Smooth muscle cell (in vitro differentiated cells): ENCODE measurements around the gene AP3D1. TPM values are rescaled to one million over a fixed set of nuclear protein-coding genes. Genes with fewer than 3 reads are reported as not detected.

Source experiments
- DNase-seq: peaks from one replicate; lab custom pipeline; 2025; ENCODE audit not compliant: unreplicated experiment; lab: John Stamatoyannopoulos, UW
- H2AFZ ChIP-seq: fragments of 200-600 bp; sonication (generic); 2 replicates; pipeline ENCODE4 v1.6.0; 2016; ENCODE audit warnings: antibody characterized with exemption, low read depth, mild to moderate bottlenecking
- H3F3A ChIP-seq: fragments of 200-600 bp; sonication (generic); 2 replicates; pipeline ENCODE4 v1.6.0; 2017; ENCODE audit warnings: antibody characterized with exemption, low read depth
- H3K27ac ChIP-seq: fragments of 200-600 bp; sonication (generic); 2 replicates; pipeline ENCODE4 v1.5.1; 2016; ENCODE audit warnings: low read depth, mild to moderate bottlenecking
- H3K27me3 ChIP-seq: fragments of 200-600 bp; sonication (generic); 2 replicates; pipeline ENCODE4 v1.6.1; 2016; ENCODE audit warnings: low read depth, mild to moderate bottlenecking
- H3K36me3 ChIP-seq: fragments of 200-600 bp; sonication (generic); 2 replicates; pipeline ENCODE4 v1.5.1; 2016; ENCODE audit warnings: low read depth
- H3K4me1 ChIP-seq: fragments of 200-600 bp; sonication (generic); 2 replicates; pipeline ENCODE4 v1.5.1; 2016; ENCODE audit warnings: low read depth
- H3K4me2 ChIP-seq: fragments of 200-600 bp; sonication (generic); 2 replicates; pipeline ENCODE4 v1.6.0; 2016; ENCODE audit warnings: mild to moderate bottlenecking
- H3K4me3 ChIP-seq: fragments of 200-600 bp; sonication (generic); 2 replicates; pipeline ENCODE4 v1.5.1; 2016; ENCODE audit warnings: mild to moderate bottlenecking
- H3K79me2 ChIP-seq: fragments of 200-600 bp; sonication (generic); 2 replicates; pipeline ENCODE4 v1.6.0; 2016; ENCODE audit warnings: low read depth, mild to moderate bottlenecking
- H3K9ac ChIP-seq: fragments of 200-600 bp; sonication (generic); 2 replicates; pipeline ENCODE4 v1.6.0; 2016; ENCODE audit warnings: low read depth
- H3K9me3 ChIP-seq: fragments of 200-600 bp; sonication (generic); replicated peaks from 2 replicates; pipeline ENCODE4 v1.5.1; 2016; ENCODE audit warnings: low read depth
- H4K20me1 ChIP-seq: fragments of 200-600 bp; sonication (generic); 2 replicates; pipeline ENCODE4 v1.6.0; 2016; ENCODE audit warnings: low read depth
- CTCF ChIP-seq: fragments of 200-600 bp; sonication (generic); IDR thresholded peaks from 2 replicates; pipeline ENCODE4 v1.5.1; 2017; ENCODE audit warnings: borderline replicate concordance, mild to moderate bottlenecking, antibody characterized with exemption; ENCODE audit not compliant: insufficient read depth, poor library complexity, severe bottlenecking
- WGBS: methylation state at CpG from one replicate; pipeline ENCODE4 v1.1.7; 2016; ENCODE audit warnings: low lambda C conversion rate; 5-methylcytosine and 5-hydroxymethylcytosine counted together
- polyA plus RNA-seq: library from polyadenylated mRNA; unstranded; fragments of >200 nt; fragmentation: Nextera tagmentation; extraction: Ambion mirVana; gene quantifications from 2 replicates; pipeline ENCODE4 v1.2.1, GENCODE V29; 2016
- total RNA-seq: library from RNA; depleted of rRNA; stranded (reverse); fragments of >200 nt; gene quantifications from 2 replicates; pipeline ENCODE4 v1.2.3, GENCODE V29; 2014

The AP3D1 gene
- total and polyA plus RNA-seq, 2 experiments from 2014 or later, result 66.2 to 81.0 TPM

GRCh38 chr19:2057484-2058469 lies 93.6 kb downstream of the AP3D1 start:
- no peaks in the 10 kb centered on the region for H3K36me3 ChIP-seq
- no peak for DNase-seq
- H3K9me3 ChIP-seq, result no peaks in the 10 kb centered on the region
- H4K20me1 ChIP-seq, result no peaks in the 10 kb centered on the region
- no peak for TF ChIP-seq CTCF
- H3K79me2 ChIP-seq, result no peaks in the 10 kb centered on the region
- H3K27me3 ChIP-seq, result no peaks in the 10 kb centered on the region
- 93% methylated on average over 23 of the region's 23 CpGs for WGBS
- no peak overlapping the region for H2AFZ ChIP-seq
- H3K27ac ChIP-seq, result peak overlapping the region; percentile 98
- no peak overlapping the region for H3K4me3 ChIP-seq
- peaks cover 8% of the 10 kb centered on the region for H3F3A ChIP-seq
- no peak overlapping the region for H3K4me2 ChIP-seq
- no peak overlapping the region for H3K9ac ChIP-seq
- H3K4me1 ChIP-seq, result peaks cover 23% of the 10 kb centered on the region

- H3F3A ChIP-seq, result peaks cover 8% of the 10 kb centered on the region
- H3K9me3 ChIP-seq, result no peaks in the 10 kb centered on the region
- no peaks in the 10 kb centered on the region for H3K27me3 ChIP-seq
- H3K4me3 ChIP-seq, result no peak overlapping the region
- H3K4me2 ChIP-seq, result no peak overlapping the region
- no peaks in the 10 kb centered on the region for H3K36me3 ChIP-seq
- WGBS, result 79% methylated on average over 5 of the region's 5 CpGs
- no peak overlapping the region for H3K9ac ChIP-seq
- TF ChIP-seq CTCF, result no peak
- no peak overlapping the region for H2AFZ ChIP-seq
- H3K4me1 ChIP-seq, result peaks cover 23% of the 10 kb centered on the region
- DNase-seq, result no peak
- no peaks in the 10 kb centered on the region for H3K79me2 ChIP-seq
- no peaks in the 10 kb centered on the region for H4K20me1 ChIP-seq
- H3K27ac ChIP-seq, result no peak overlapping the region
These were observed 94.6 kb downstream of the AP3D1 start for GRCh38 chr19:2056837-2057192.

GRCh38 chr19:2055931-2056836 lies 95.2 kb downstream of the AP3D1 start:
- Histone ChIP-seq H3K27me3 (no peaks in the 10 kb centered on the region), H3K4me1 (peaks cover 23% of the 10 kb centered on the region), H3K9ac (no peak overlapping the region), H3K4me3 (no peak overlapping the region), H3K27ac (no peak overlapping the region), H3K79me2 (no peaks in the 10 kb centered on the region), H4K20me1 (no peaks in the 10 kb centered on the region), H3K9me3 (no peaks in the 10 kb centered on the region), H3K36me3 (no peaks in the 10 kb centered on the region), H3F3A (peaks cover 8% of the 10 kb centered on the region), H2AFZ (no peak overlapping the region), H3K4me2 (peak overlapping the region; percentile 33)
- TF ChIP-seq CTCF, result no peak
- DNase-seq, result no peak
- WGBS, result 34% methylated on average over 8 of the region's 22 CpGs
